Neural progenitor cell (in vitro differentiated cells): ENCODE results near the gene IQGAP2. TPM values are rescaled to one million over a fixed set of nuclear protein-coding genes. Genes with fewer than 3 reads are reported as not detected.

ENCODE experiments used
- DNase-seq: peaks from one replicate; pipeline ENCODE4 v3.0.0-alpha.2; 2016; ENCODE audit warnings: low spot score
- H2AFZ ChIP-seq: fragments of 200-600 bp; sonication (generic); replicated peaks from 2 replicates; pipeline ENCODE4 v1.6.1; 2016; ENCODE audit warnings: antibody characterized with exemption
- H3F3A ChIP-seq: fragments of 200-600 bp; sonication (generic); 2 replicates; pipeline ENCODE4 v1.6.1; 2016; ENCODE audit warnings: antibody characterized with exemption, low read depth
- H3K27ac ChIP-seq: fragments of 200-600 bp; sonication (generic); 2 replicates; pipeline ENCODE4 v1.5.1; 2016; ENCODE audit warnings: mild to moderate bottlenecking
- H3K27me3 ChIP-seq: fragments of 200-600 bp; sonication (generic); 2 replicates; pipeline ENCODE4 v1.6.1; 2016; ENCODE audit warnings: mild to moderate bottlenecking, moderate library complexity
- H3K36me3 ChIP-seq: fragments of 200-600 bp; sonication (generic); 2 replicates; pipeline ENCODE4 v1.5.1; 2016
- H3K4me1 ChIP-seq: fragments of 200-600 bp; sonication (generic); 2 replicates; pipeline ENCODE4 v1.6.1; 2016; ENCODE audit warnings: mixed run types
- H3K4me2 ChIP-seq: fragments of 200-600 bp; sonication (generic); 2 replicates; pipeline ENCODE4 v1.6.1; 2016
- H3K4me3 ChIP-seq: fragments of 200-600 bp; sonication (generic); 2 replicates; pipeline ENCODE4 v1.5.1; 2016
- H3K79me2 ChIP-seq: fragments of 200-600 bp; sonication (generic); 2 replicates; pipeline ENCODE4 v1.6.1; 2016; ENCODE audit warnings: low read depth
- H3K9ac ChIP-seq: fragments of 200-600 bp; sonication (generic); 2 replicates; pipeline ENCODE4 v1.6.1; 2016
- H3K9me3 ChIP-seq: fragments of 200-600 bp; sonication (generic); 2 replicates; pipeline ENCODE4 v1.5.1; 2016; ENCODE audit warnings: low read depth
- H4K20me1 ChIP-seq: fragments of 200-600 bp; sonication (generic); 2 replicates; pipeline ENCODE4 v1.6.1; 2016; ENCODE audit warnings: low read depth
- H3K27ac Mint-ChIP-seq: 3 replicates; pipeline ENCODE4 v1.8.0; 2021; ENCODE audit warnings: mixed read lengths
- H3K27me3 Mint-ChIP-seq: 2 replicates; pipeline ENCODE4 v1.8.0; 2022; ENCODE audit warnings: low read depth, mild to moderate bottlenecking, inconsistent platforms, moderate library complexity, mixed read lengths; ENCODE audit not compliant: insufficient read depth
- H3K36me3 Mint-ChIP-seq: 3 replicates; pipeline ENCODE4 v1.8.0; 2021; ENCODE audit warnings: mixed read lengths
- H3K4me1 Mint-ChIP-seq: 3 replicates; pipeline ENCODE4 v1.8.0; 2021; ENCODE audit warnings: mixed read lengths
- H3K4me3 Mint-ChIP-seq: 3 replicates; pipeline ENCODE4 v1.8.0; 2021; ENCODE audit warnings: mild to moderate bottlenecking, moderate library complexity, mixed read lengths
- H3K9me3 Mint-ChIP-seq: 3 replicates; pipeline ENCODE4 v1.8.0; 2020; ENCODE audit warnings: mixed read lengths
- CTCF ChIP-seq: fragments of 200-600 bp; sonication (generic); IDR thresholded peaks from 2 replicates; pipeline ENCODE4 v1.5.1; 2017; ENCODE audit warnings: antibody characterized with exemption, mild to moderate bottlenecking
- EZH2 ChIP-seq: fragments of 200-600 bp; sonication (generic); IDR thresholded peaks from 2 replicates; pipeline ENCODE4 v1.6.1; 2017; ENCODE audit warnings: antibody characterized with exemption, mild to moderate bottlenecking, moderate library complexity
- EZH2phosphoT487 ChIP-seq: fragments of 200-600 bp; sonication (generic); IDR thresholded peaks from 2 replicates; pipeline ENCODE4 v1.6.1; 2017; ENCODE audit warnings: antibody characterized with exemption
- total RNA-seq: library from RNA; depleted of rRNA; stranded (reverse); fragments of >200 nt; gene quantifications from 2 replicates; pipeline ENCODE4 v1.2.3, GENCODE V29; 2015; ENCODE audit warnings: low replicate concordance

The IQGAP2 gene
- total RNA-seq, 1 donor from 2014 or later = 37.7 TPM

- no peaks in the 10 kb centered on the region for H3K36me3 ChIP-seq
- peaks cover 12% of the 10 kb centered on the region for H3K36me3 Mint-ChIP-seq
- DNase-seq = no peak
These were observed 64.1 kb downstream of the IQGAP2 start for GRCh38 chr5:76467216-76467615.

DNA sequence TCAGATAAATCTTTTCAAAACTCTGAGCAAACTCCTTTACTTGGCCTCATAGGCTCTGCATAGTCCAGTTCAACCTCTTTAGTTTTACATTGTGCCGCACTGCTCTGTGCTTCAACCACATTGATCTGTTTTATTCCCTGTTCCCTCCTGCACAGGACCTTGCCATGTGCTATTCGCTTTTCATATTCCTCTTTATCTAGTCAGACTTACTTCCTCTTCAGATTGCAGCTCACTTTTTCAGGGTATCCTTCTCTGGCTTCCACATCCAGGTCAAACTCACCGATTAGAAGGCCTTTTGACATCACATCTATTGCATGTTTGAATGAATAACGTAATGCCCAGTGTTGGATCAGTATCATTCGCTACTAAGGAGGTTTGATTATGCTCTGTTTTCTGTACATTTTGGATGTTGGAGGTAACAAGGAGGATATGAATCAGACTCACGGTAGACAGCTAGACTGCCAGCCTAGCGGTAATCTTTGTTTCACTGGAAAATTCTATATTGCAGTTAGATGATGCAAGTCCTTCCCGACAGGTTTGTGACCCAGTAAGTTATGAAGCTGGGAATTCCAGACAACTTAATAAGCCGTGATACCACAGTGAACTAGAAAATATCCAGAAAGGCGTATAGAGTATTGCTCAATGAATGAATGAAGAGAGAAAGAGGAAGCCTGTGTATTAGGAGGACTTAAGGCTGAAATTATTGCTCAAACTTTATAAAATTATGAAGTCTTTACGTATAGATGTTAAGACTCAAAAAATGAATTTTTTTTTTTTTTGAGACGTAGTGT is 65.7 kb downstream of the IQGAP2 start:
- Histone ChIP-seq H3K36me3 (no peaks in the 10 kb centered on the region), H3K27ac (no peak overlapping the region), H3K9me3 (no peaks in the 10 kb centered on the region), H3K9ac (no peak overlapping the region), H4K20me1 (no peaks in the 10 kb centered on the region), H3K4me2 (no peak overlapping the region), H2AFZ (no peak overlapping the region), H3K4me1 (no peaks in the 10 kb centered on the region), H3K27me3 (no peaks in the 10 kb centered on the region), H3K4me3 (no peak overlapping the region), H3K79me2 (no peaks in the 10 kb centered on the region), H3F3A (no peaks in the 10 kb centered on the region)
- no peak for DNase-seq
- TF ChIP-seq EZH2phosphoT487 (no peak), EZH2 (no peak), CTCF (no peak)
- Mint-ChIP-seq H3K27me3 (no peaks in the 10 kb centered on the region), H3K9me3 (peaks cover 4% of the 10 kb centered on the region), H3K4me3 (no peak overlapping the region), H3K4me1 (peaks cover 10% of the 10 kb centered on the region), H3K36me3 (peaks cover 12% of the 10 kb centered on the region), H3K27ac (no peak overlapping the region)

More at GRCh38 chr5:76467216-76467615, 64.1 kb downstream of the IQGAP2 start:
- no peaks in the 10 kb centered on the region for H4K20me1 ChIP-seq
- H3K27ac ChIP-seq = no peak overlapping the region
- no peak overlapping the region for H3K4me2 ChIP-seq
- H3K4me3 ChIP-seq = no peak overlapping the region
- no peaks in the 10 kb centered on the region for H3K79me2 ChIP-seq
- no peak for TF ChIP-seq EZH2phosphoT487
- TF ChIP-seq CTCF = no peak
- TF ChIP-seq EZH2 = no peak
- H3K4me1 ChIP-seq = no peaks in the 10 kb centered on the region
- H3K27me3 ChIP-seq = no peaks in the 10 kb centered on the region
- Mint-ChIP-seq H3K4me3 (no peak overlapping the region), H3K27me3 (no peaks in the 10 kb centered on the region), H3K27ac (no peak overlapping the region), H3K9me3 (peaks cover 4% of the 10 kb centered on the region), H3K4me1 (peaks cover 4% of the 10 kb centered on the region)
- no peak overlapping the region for H3K9ac ChIP-seq
- H2AFZ ChIP-seq = no peak overlapping the region
- H3F3A ChIP-seq = no peaks in the 10 kb centered on the region
- no peaks in the 10 kb centered on the region for H3K9me3 ChIP-seq

GRCh38 chr5:76469656-76470290 is 66.7 kb downstream of the IQGAP2 start:
- H3K9me3 Mint-ChIP-seq = peaks cover 4% of the 10 kb centered on the region
- no peaks in the 10 kb centered on the region for H3F3A ChIP-seq
- H3K4me3 ChIP-seq = no peak overlapping the region
- no peaks in the 10 kb centered on the region for H3K27me3 Mint-ChIP-seq
- H3K27ac ChIP-seq = no peak overlapping the region
- H3K9me3 ChIP-seq = no peaks in the 10 kb centered on the region
- peaks cover 12% of the 10 kb centered on the region for H3K4me1 Mint-ChIP-seq
- H3K79me2 ChIP-seq = no peaks in the 10 kb centered on the region
- H3K27me3 ChIP-seq = no peaks in the 10 kb centered on the region
- H3K36me3 ChIP-seq = no peaks in the 10 kb centered on the region
- peaks cover 6% of the 10 kb centered on the region for H3K36me3 Mint-ChIP-seq
- H2AFZ ChIP-seq = no peak overlapping the region
- H3K4me2 ChIP-seq = no peak overlapping the region
- H4K20me1 ChIP-seq = no peaks in the 10 kb centered on the region
- no peak for DNase-seq
- H3K4me1 ChIP-seq = no peaks in the 10 kb centered on the region
- no peak for TF ChIP-seq EZH2
- no peak for TF ChIP-seq CTCF
- TF ChIP-seq EZH2phosphoT487 = no peak
- no peak overlapping the region for H3K9ac ChIP-seq
- H3K27ac Mint-ChIP-seq = no peak overlapping the region
- no peak overlapping the region for H3K4me3 Mint-ChIP-seq
